ENCODE measurements around the gene CACNB4.

GRCh38 chr2:152095146-152095545, 3.7 kb downstream of the CACNB4 start:
- TF ChIP-seq CTCF (IDR thresholded peaks at IDR 0.05) (no peak), POLR2AphosphoS5 (IDR thresholded peaks at IDR 0.05) (no peak), POLR2A (IDR thresholded peaks at IDR 0.05) (no peak)
